GM19328 (cell line): ENCODE measurements around the gene TIMM22.

Experiments
- ATAC-seq: cut with Tn5 transposase; IDR thresholded peaks from one replicate; pipeline ENCODE4 v1.9.1; 2021; ENCODE audit warnings: mild to moderate bottlenecking, moderate library complexity; ENCODE audit not compliant: unreplicated experiment

The TIMM22 gene

GRCh38 chr17:1018547-1018946 is 21.6 kb downstream of the TIMM22 start:
- no peak for ATAC-seq

DNA sequence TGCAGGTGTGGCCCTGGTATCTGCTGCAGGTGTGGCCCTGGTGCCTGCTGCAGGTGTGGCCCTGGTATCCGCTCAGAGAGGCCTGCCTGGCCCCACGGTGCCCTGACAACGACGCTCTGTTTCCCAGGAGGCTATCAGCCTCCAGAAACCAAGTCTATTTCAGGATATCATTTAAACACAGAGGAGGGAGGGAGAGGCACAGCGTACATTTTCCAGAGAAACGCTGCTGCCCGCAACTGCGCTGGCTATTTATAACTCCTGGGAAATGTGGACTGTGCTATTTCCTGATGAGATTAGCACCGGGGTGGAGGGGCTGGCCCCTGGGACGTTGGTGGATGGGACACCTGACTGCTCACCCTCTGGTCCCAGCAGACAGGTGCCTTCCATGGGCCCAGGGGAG is 22.5 kb downstream of the TIMM22 start:
- no peak for ATAC-seq

- no peak for ATAC-seq
Measured at GRCh38 chr17:1021147-1021546, 24.2 kb downstream of the TIMM22 start.

GRCh38 chr17:1022278-1023024 is 25.5 kb downstream of the TIMM22 start:
- ATAC-seq, result no peak

DNA sequence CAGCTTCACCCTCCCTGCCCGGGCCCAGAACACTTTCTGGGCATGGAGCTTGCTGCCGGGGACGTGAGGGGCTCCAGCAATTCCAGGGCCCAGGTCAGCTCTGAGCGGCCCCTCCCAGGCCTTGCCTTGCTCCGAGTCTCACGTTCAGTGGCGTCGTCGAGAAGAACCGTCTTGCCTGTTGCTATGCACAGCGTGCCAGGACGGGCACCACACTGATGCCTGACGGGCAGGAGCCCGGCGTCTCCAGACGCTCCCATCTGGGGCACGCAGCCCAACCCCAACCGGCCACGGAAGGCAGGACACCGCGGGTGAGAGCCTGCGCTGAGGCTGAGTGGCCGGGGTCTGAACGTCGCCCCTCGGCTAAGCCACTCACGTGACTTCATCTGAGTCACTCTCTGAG is 27.1 kb downstream of the TIMM22 start:
- ATAC-seq, result no peak

DNA sequence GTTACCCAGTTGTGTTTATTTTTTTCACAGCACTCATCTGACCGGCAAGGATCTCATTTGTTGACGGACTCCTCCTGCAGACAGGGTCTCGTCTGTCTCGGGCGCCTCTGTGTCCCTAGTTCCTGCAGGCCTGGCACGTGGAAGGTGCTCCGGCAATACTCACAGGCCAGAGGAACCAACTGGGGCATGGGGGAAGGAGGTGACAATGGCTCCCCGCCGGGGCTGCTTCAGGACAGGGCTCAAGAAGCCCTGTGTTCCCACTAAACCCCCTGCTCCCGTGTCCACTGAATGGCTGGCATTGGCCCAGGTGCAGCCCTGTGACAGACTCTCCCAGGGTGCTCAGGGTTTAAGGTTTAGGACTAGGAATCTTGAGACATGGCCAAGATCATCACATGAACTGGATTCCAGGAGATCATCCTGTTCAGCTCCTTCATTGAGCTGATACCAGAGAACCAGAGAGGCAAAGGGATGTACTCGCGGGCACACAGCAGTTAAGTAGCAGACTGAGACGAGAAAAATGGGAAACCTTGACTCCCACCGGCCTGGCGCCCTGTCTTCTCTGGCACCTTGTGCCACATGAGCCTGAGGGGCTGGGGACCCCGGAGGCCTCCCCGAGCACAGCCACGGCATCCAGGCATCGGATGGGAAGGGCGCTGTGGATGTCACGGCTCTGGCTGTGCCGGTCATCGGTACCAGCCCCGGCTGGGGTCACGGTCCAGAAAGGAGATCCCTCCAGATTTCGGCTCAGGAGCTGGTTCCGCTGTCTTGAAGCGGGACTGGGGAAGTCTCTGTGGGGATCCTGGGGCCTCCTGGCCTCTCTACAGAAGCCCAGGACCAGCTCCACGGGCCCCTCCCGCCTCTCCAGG is 29.0 kb downstream of the TIMM22 start:
- no peak for ATAC-seq

DNA sequence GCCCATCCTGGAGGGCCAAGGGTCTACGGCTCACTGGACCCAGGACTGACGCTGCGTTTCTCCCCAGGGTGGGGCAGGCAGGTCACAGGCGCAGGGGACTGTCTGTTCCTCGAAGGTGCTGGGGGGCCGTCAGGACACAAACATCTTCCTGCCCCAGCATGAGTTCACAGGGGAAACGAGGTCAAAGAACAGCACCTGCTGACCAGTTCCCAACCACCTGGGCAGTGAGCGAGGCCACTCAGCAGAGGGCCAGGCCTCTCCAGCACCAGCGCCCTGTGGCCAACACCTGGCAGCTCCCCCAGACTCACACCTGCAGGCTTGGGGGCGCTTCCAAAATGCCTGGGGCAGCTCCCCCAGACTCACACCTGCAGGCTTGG is 29.7 kb downstream of the TIMM22 start:
- ATAC-seq, result no peak

DNA sequence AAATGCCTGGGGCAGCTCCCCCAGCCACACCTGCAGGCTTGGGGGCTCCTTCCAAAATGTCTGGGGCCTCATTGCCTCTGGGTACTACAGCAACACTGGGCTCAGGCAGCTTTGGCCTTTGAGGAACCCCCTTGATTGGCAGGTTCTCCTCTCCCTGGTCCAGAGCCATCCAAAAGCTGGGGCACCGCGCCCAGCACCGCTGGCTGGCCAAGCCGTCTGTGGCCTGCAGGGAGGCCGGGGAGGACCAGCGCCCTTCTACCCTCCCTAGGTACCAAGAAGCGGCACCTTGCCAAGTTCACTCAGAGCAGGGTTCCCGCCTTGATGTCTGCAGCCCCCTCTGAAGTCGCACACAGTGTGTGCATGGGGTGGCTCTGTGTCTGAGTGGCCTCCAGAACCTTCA is 30.1 kb downstream of the TIMM22 start:
- ATAC-seq, result no peak

GRCh38 chr17:1029196-1029921 is 32.4 kb downstream of the TIMM22 start:
- ATAC-seq, result no peak

GRCh38 chr17:1029922-1030644 is 33.2 kb downstream of the TIMM22 start:
- no peak for ATAC-seq

DNA sequence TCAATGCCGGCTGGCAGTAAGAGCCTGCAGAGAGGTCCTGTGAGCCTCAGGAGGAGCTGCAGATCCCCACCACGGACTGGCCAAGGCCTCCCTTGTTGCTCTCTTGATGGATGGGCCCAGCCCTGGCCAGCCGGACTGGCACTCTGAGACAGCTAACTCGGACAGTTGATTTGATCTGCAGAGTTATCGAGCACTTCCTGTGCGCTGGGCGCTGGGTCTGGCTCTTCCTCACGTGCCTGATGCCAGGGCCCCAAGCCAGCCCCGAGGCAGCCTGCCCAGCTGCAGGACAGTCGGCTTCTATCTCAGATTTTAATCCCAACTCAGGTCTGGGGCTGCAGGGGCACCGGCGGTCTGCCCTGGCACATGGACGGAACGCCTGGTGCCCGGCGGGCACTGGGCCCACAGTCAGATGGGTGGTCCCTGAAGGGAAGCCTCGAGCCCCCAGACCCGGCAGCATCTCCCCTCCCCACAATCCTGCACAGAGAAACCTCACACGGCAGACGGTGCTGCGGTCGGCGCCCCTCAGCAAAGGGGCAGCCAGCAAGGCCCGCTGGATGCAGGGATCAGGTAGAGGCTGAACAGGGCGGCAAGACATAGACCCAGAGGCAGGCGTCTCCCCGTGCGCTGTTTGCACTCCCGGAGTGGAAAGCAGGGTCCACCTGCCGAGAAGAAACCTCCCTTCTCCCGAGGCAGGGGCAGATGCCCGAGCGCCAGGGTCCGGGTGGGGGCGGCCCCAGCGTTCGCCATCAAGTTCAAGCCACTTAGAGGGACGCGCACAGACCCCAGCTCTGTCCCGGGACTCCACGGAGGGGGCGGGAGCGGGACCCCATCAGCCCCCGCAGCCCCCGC is 34.0 kb downstream of the TIMM22 start:
- ATAC-seq, result no peak

DNA sequence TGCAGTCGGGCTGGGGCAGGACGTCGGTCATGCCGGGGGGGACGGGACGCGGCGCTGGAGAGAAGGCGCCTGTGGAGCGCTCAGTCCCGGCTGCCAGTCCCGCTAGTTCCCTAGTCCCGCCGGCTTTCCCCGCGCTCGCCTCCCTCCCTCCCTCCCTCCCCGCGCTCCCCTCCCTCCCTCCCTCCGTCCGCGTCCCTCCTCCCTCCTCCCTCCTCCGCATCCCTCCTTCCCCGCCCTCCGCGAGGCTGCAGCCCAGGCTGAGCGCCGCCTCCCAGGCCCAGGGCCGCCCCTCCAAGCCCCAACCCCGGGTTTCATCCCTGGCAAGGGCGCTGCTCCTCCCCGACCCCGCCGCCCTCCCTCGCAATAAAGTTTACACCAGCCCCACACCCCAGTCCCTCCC is 34.8 kb downstream of the TIMM22 start:
- no peak for ATAC-seq

DNA sequence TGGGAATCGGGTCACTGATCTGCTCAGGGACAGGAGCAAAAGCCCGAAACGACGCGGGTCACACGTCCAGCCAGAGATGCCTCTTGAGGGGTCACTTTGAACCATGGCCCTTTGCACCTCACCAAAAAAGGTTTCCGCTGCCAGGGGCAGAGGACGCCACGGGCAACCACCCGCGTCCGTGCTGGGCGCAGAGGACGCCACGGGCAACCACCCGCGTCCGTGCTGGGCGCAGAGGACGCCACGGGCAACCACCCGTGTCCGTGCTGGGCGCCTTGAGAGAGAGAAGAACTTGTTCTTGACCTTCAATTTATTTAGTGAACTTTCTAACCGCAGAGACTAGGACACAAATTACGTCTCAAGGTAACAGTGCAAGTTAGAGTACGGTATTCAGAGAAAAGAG is 35.5 kb downstream of the TIMM22 start:
- ATAC-seq, result no peak

- ATAC-seq, result no peak
Measured at GRCh38 chr17:1033503-1033902, 36.6 kb downstream of the TIMM22 start.

GRCh38 chr17:1034652-1035210 is 37.8 kb downstream of the TIMM22 start:
- ATAC-seq, result no peak

- no peak for ATAC-seq
Measured at GRCh38 chr17:1035546-1036170, 38.7 kb downstream of the TIMM22 start.

GRCh38 chr17:1036171-1036844 is 39.4 kb downstream of the TIMM22 start:
- ATAC-seq, result no peak

DNA sequence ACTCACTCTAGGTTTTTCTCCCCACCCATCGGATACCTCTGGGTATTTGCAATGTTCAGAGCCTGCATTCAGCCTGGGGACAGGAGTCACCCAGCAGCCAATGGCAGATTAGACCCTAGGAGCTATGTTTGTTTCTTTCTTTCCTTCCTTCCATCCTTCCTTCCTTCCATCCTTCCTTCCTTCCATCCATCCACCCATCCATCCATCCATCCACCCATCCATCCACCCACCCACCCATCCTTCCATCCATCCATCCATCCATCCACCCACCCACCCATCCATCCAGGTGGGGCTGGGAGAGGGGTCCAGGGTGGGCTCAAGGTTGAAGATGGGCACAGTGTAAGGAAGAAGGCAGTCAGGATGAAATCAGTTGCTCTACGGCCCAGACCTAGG is 39.9 kb downstream of the TIMM22 start:
- no peak for ATAC-seq
